Nephron (organoid): ENCODE results near the gene HERPUD1.

Source experiments
- H3K27ac Mint-ChIP-seq, 3 experiments: 2 replicates each; pipeline ENCODE4 v1.8.0; 2020; ENCODE audit warnings: mixed read lengths in 3 of 3, mild to moderate bottlenecking in 2 of 3, moderate library complexity in 1 of 3
- H3K27me3 Mint-ChIP-seq: 2 replicates; pipeline ENCODE4 v1.8.0; 2021; ENCODE audit warnings: low read depth, mild to moderate bottlenecking, moderate library complexity, mixed read lengths
- H3K36me3 Mint-ChIP-seq: 2 replicates; pipeline ENCODE4 v1.8.0; 2020; ENCODE audit warnings: low read depth, mixed read lengths
- H3K4me1 Mint-ChIP-seq: 2 replicates; pipeline ENCODE4 v1.8.0; 2020; ENCODE audit warnings: mixed read lengths
- H3K4me3 Mint-ChIP-seq, 3 experiments: 2 replicates each; pipeline ENCODE4 v1.8.0; 2020; ENCODE audit warnings: mild to moderate bottlenecking in 3 of 3, mixed read lengths in 3 of 3, moderate library complexity in 2 of 3
- H3K9me3 Mint-ChIP-seq: 2 replicates; pipeline ENCODE4 v1.8.0; 2020; ENCODE audit warnings: mixed read lengths
- CTCF ChIP-seq, 3 experiments: fragments of 200-600 bp; sonication (generic); IDR thresholded peaks; one replicate each; pipeline ENCODE4 v1.5.0; 2021; ENCODE audit warnings: antibody characterized with exemption in 3 of 3; ENCODE audit not compliant: unreplicated experiment in 3 of 3

The HERPUD1 gene

GRCh38 chr16:56993204-56993603 is 61.3 kb downstream of the HERPUD1 start:
- Mint-ChIP-seq H3K36me3 (no peaks in the 10 kb centered on the region), H3K4me3 (no peak overlapping the region), H3K9me3 (no peaks in the 10 kb centered on the region), H3K4me1 (peaks cover 6% of the 10 kb centered on the region), H3K27ac (no peak overlapping the region), H3K27me3 (peaks cover 74% of the 10 kb centered on the region)
- no peak for TF ChIP-seq CTCF (IDR thresholded peaks at IDR 0.05; ENCODE audit: unreplicated experiment in 3 of 3)

- Mint-ChIP-seq H3K36me3 (no peaks in the 10 kb centered on the region), H3K4me3 (no peak overlapping the region), H3K27ac (no peak overlapping the region), H3K27me3 (peaks cover 67% of the 10 kb centered on the region), H3K4me1 (peaks cover 6% of the 10 kb centered on the region), H3K9me3 (no peaks in the 10 kb centered on the region)
- TF ChIP-seq CTCF (IDR thresholded peaks at IDR 0.05; ENCODE audit: unreplicated experiment in 3 of 3) = no peak
Observed at GRCh38 chr16:56994311-56994710, 62.4 kb downstream of the HERPUD1 start.
